SK-N-MC (cell line): ENCODE results near the gene PROB1.

Experiments used
- DNase-seq: peaks from one replicate; pipeline ENCODE4 v3.0.0-alpha.2; 2011; ENCODE audit warnings: low read depth, low spot score
- H3K27ac ChIP-seq: fragments of 200-600 bp; sonication (generic); 2 replicates; pipeline ENCODE4 v1.5.1; 2016; ENCODE audit warnings: mixed run types
- H3K36me3 ChIP-seq: fragments of 200-600 bp; sonication (generic); 2 replicates; pipeline ENCODE4 v1.6.1; 2017; ENCODE audit warnings: antibody characterized with exemption, low read length, mixed read lengths; ENCODE audit not compliant: insufficient read depth
- H3K4me3 ChIP-seq: fragments of 200-600 bp; sonication (generic); 2 replicates; pipeline ENCODE4 v1.5.1; 2016
- H3K9ac ChIP-seq: fragments of 200-600 bp; sonication (generic); 2 replicates; pipeline ENCODE4 v1.8.0; 2017; ENCODE audit warnings: mixed run types, mixed read lengths; ENCODE audit not compliant: insufficient read length
- H3K9me3 ChIP-seq: fragments of 200-600 bp; sonication (generic); 2 replicates; pipeline ENCODE4 v1.6.1; 2017; ENCODE audit warnings: low read depth, mild to moderate bottlenecking, antibody characterized with exemption, low read length, moderate library complexity, mixed read lengths
- EZH2 ChIP-seq: fragments of 200-600 bp; sonication (generic); IDR thresholded peaks from one replicate; pipeline ENCODE4 v1.6.1; 2017; ENCODE audit warnings: antibody characterized with exemption
- FOXP2 ChIP-seq: optimal IDR thresholded peaks from 2 replicates; pipeline ENCODE3; 2011; ENCODE audit warnings: mild to moderate bottlenecking, moderate library complexity; ENCODE audit not compliant: insufficient read depth; ENCODE audit errors: extremely low read length, control extremely low read depth
- POLR2AphosphoS5 ChIP-seq: IDR thresholded peaks from 2 replicates; pipeline ENCODE4 v1.6.1; 2012; ENCODE audit warnings: mild to moderate bottlenecking, low read depth, low read length, borderline replicate concordance

Gene PROB1

DNA sequence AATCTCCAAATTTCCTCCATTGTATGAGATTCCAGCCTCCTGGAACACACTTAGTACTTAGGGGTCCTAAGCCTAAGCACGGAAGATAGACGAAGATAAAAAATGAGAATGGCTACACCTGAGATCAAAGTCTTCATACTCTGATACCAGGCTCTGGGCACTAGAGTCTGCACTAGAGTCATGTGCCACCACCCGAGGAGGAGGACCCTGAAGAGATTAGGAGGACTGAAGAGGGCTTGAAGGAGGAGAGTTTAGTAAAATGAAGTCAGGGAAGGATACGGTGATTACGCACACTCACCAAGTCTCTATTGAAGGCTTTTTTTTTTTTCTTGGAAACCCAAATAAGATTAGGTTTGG lies 9.6 kb upstream of the PROB1 start:
- H3K27ac ChIP-seq = peak overlapping the region; percentile 95

DNA sequence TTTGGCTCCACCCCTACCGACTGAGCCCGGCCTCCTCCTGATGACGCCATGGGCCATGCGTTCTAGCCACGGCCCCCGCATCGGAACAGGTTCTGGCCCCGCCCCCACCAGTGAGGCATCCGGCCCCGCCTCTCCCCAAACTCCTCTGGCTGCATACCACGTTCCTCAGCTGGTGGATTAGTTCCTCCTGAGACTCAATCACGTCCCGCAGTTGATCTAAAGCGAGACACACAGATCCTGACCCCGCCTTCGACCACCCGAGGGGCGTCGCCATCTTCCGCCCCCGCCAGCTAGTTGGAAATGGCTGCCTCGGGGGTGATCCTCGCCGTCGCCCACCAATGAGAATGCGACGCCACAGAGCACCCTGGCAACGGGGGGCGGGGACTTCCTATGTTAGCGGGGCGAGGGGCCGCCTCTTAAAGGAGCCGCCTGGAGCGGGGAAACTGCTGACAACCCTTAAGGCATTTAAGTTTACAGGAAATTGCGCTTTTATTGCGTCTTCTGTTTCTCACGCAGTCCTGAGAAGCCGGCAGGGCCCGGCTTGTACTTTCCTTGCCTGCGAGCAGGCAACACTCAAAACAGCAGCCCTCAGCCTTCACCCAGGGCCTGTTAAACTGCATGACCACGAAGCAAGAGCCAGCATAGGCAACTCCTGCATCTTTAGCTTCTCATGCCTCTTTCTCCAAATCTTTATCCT lies 9.0 kb upstream of the PROB1 start, which contains the start of gene SPATA24:
SPATA24 (minus strand) TSS at position 303 of the 697 bp plus-strand sequence; CDS start at position 274, 29 bp downstream.
- peak; percentile 67 for TF ChIP-seq POLR2AphosphoS5
- TF ChIP-seq FOXP2 = peak; percentile 11
- no peak for TF ChIP-seq EZH2
- Histone ChIP-seq H3K9me3 (no peaks in the 10 kb centered on the region), H3K27ac (peak within 1 kb of the TSS; percentile 95), H3K9ac (peak within 1 kb of the TSS; percentile 74), H3K4me3 (peak within 1 kb of the TSS; percentile 83), H3K36me3 (no peaks in the 10 kb centered on the region)
- DNase-seq = peak; percentile 95

More for the DNA sequence above, 9.6 kb upstream of the PROB1 start:
- no peak for DNase-seq
- Histone ChIP-seq H3K9ac (peak overlapping the region; percentile 72), H3K9me3 (no peaks in the 10 kb centered on the region), H3K4me3 (peak overlapping the region; percentile 83), H3K36me3 (no peaks in the 10 kb centered on the region)
- TF ChIP-seq EZH2 (no peak), POLR2AphosphoS5 (no peak), FOXP2 (no peak)

DNA sequence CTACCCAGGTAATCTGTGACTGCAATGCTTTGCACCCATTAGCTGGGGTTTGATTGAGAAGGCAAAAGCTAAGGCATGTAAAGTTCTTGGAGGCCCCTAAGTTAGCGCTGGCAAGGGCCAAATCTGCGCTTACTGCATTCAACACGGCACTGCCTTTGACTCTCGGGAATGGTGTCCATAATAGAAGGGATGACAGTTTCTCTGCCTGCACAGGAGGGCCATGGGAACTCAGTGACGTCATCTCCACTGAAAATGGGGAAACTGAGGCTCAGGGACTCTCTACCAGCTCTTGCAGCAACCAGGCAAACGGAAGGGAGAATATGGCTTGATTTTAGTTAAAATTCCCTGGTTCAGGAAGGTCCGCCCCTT lies 8.5 kb upstream of the PROB1 start:
- TF ChIP-seq EZH2 (no peak), POLR2AphosphoS5 (no peak), FOXP2 (no peak)
- H3K9me3 ChIP-seq = no peaks in the 10 kb centered on the region
- H3K27ac ChIP-seq = peak overlapping the region; percentile 95
- no peak for DNase-seq
- H3K9ac ChIP-seq = peak overlapping the region; percentile 74
- peak overlapping the region; percentile 83 for H3K4me3 ChIP-seq
- no peaks in the 10 kb centered on the region for H3K36me3 ChIP-seq

DNA sequence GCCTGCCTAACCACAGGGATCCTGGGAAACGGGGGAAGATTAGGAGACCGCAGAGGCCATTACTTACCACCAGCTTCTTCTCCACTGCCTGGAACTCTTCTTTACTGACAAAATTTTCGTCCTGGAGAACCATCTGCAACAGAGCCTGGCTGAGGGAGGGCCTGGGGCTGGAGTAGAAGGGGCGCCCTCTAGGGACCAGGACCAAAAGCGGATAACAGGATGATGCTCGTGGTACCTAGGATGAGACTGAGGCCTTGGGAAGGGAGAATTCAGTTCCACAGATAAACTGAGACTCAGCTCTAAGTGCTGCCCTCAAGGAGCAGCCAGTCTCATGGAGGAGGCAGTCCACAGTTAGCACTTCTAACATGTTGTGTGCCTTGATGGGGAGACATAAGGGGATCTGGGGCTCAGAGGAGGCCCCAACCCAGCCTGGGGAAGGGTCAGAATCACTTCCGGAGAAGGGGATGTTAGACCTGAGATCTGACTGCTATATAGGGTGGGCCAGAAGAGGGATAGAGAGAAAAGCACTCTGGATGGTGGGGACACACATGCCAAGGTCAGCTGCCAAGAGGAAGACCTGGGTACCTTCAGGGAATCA lies 7.8 kb upstream of the PROB1 start:
- Histone ChIP-seq H3K36me3 (no peaks in the 10 kb centered on the region), H3K4me3 (peak overlapping the region; percentile 83), H3K27ac (no peak overlapping the region; the same call in 1 of the 2 replicates), H3K9ac (no peak overlapping the region), H3K9me3 (no peaks in the 10 kb centered on the region)
- DNase-seq = no peak
- TF ChIP-seq POLR2AphosphoS5 = no peak
- no peak for TF ChIP-seq EZH2
- TF ChIP-seq FOXP2 = no peak

DNA sequence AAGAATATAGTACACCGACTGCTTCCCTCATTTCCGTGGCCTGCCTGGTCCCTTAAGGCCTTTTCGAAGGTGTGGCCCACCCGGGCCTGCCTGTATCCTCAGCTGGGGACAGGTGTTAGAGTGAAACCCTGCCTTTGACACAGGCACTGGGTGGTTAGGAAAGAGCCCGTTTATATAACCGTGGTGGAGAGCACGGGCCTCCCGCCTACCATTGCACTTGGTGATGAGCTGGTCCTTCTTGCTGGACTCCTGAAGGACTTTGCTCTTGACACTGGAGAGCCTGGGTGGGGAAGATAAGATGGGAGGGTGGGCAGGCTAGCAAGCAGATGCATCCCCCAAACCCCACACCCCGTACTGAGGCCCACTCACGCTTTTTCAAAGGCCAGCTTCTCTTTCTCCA lies 6.6 kb upstream of the PROB1 start:
- TF ChIP-seq FOXP2 = no peak
- no peak for TF ChIP-seq EZH2
- TF ChIP-seq POLR2AphosphoS5 = no peak
- H3K4me3 ChIP-seq = no peak overlapping the region
- no peak for DNase-seq
- H3K9me3 ChIP-seq = no peaks in the 10 kb centered on the region
- H3K9ac ChIP-seq = no peak overlapping the region
- no peaks in the 10 kb centered on the region for H3K36me3 ChIP-seq
- no peak overlapping the region for H3K27ac ChIP-seq

DNA sequence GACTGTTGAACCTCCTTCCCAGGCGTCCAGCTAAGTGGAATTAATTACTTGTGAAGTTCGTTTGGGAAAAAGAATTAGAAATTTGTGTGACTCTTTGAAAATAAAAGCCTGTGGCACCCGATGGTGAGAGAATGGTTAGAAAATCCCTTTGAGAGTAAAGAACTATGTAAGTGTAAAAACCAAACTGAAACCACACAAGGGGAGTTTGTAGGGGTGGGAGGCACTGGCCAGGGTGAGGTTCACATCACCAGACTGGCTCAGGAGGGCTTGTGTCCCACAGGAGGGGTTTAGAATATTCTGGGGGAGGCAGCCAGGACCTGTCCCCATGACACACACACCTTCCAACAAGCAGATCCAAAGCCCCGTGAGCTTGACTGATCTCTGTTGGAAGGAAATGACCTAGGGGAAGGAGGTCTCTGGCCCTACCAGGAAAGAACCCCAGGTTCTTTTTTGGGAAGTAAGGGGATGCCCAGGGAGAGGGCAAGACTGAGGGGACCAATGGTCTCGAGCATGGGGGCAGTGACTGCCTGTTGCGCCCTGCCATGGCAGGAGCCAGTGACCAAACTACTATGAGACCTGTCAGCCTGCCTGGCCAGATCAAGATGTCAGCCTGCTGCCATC lies 4.7 kb upstream of the PROB1 start:
- H3K36me3 ChIP-seq = no peaks in the 10 kb centered on the region
- H3K4me3 ChIP-seq = no peak overlapping the region
- H3K9me3 ChIP-seq = no peaks in the 10 kb centered on the region
- H3K9ac ChIP-seq = no peak overlapping the region
- TF ChIP-seq FOXP2 (no peak), EZH2 (no peak), POLR2AphosphoS5 (no peak)
- no peak overlapping the region for H3K27ac ChIP-seq
- no peak for DNase-seq

DNA sequence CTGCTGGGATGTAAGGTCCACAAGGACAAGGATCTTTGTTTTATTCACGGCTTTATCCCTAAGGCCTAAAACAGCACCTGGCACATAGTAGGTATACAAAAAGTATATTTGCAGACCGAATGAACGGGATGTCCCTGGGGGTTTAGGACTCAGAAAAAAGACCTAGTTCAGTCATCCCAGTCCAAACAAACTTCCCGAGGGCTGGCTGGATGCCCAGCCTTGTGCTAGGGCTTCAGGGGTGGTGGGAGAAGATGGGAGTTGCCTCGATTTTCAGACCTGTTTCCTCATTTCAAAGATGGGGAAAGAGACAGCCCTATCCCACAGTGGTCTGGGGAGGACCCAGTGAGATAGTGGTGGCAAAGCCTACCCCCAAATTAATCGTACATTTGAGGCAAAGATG lies 3.0 kb upstream of the PROB1 start:
- TF ChIP-seq FOXP2 (no peak), POLR2AphosphoS5 (no peak), EZH2 (no peak)
- H3K4me3 ChIP-seq = no peak overlapping the region
- DNase-seq = no peak
- H3K27ac ChIP-seq = no peak overlapping the region
- H3K9me3 ChIP-seq = no peaks in the 10 kb centered on the region
- no peaks in the 10 kb centered on the region for H3K36me3 ChIP-seq
- H3K9ac ChIP-seq = no peak overlapping the region

DNA sequence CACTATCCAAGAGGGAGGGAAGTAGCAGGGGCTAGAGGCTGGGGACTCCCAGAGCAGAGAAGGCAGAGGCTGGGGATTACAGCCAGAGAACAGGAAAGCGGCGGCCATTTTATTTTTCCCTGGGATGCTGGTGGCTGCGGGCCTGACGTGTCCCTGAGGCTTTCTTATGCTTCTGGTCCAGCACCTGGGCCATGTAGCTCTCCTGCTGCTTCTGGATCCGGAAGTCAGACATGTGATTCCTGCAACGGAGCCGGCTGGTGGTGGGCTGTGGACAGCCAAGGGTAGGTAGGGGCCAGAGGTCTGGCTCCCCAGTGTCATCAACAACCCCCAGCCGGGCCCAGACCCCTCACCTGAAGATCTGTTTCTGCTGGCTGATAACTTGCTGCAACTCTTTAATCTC lies 1.8 kb upstream of the PROB1 start:
- TF ChIP-seq FOXP2 (no peak), EZH2 (no peak), POLR2AphosphoS5 (no peak)
- Histone ChIP-seq H3K27ac (no peak overlapping the region), H3K4me3 (no peak overlapping the region), H3K9ac (no peak overlapping the region), H3K36me3 (no peaks in the 10 kb centered on the region), H3K9me3 (no peaks in the 10 kb centered on the region)
- no peak for DNase-seq
